IMR-90 (cell line): ENCODE results near the gene RBBP8NL. TPM values are rescaled to one million over a fixed set of nuclear protein-coding genes. Genes with fewer than 3 reads are reported as not detected.

ENCODE experiments used
- ATAC-seq: fragments of 200-7000 bp; cut with Tn5 transposase; 2 replicates; pipeline ENCODE4 v1.9.1; 2020; ENCODE audit warnings: low read depth, mild to moderate bottlenecking, moderate library complexity
- BruUV-seq: library from RNA; stranded (reverse); fragments of 400-500 nt; replicated peaks from 2 replicates; lab custom pipeline; 2021; lab: Mats Ljungman, UMichigan
- CTCF ChIA-PET: fragments of 300-600 bp; formaldehyde crosslinking; extraction: SDS; loops from one replicate; lab custom pipeline; 2021; ENCODE audit warnings: antibody characterized with exemption; lab: Yijun Ruan, JAX
- POLR2A ChIA-PET: fragments of 300-600 bp; sonication (Branson Sonifier 250); formaldehyde crosslinking; loops from one replicate; lab custom pipeline; 2022; ENCODE audit warnings: antibody characterized with exemption; ENCODE audit not compliant: unreplicated experiment; lab: Charles Lee
- DNase-seq: peaks from one replicate; pipeline ENCODE4 v3.0.0; 2013
- H2AFZ ChIP-seq: replicated peaks from 2 replicates; pipeline ENCODE3; 2013; ENCODE audit warnings: low read length, mild to moderate bottlenecking; ENCODE audit not compliant: poor library complexity
- H2AK5ac ChIP-seq: 2 replicates; pipeline ENCODE4 v1.6.1; 2013; ENCODE audit warnings: low read depth, low read length, inconsistent platforms
- H2AK9ac ChIP-seq: replicated peaks from 2 replicates; pipeline ENCODE3; 2013; ENCODE audit warnings: mild to moderate bottlenecking, low read depth, low read length, moderate library complexity; ENCODE audit not compliant: poor library complexity
- H2BK120ac ChIP-seq: 2 replicates; pipeline ENCODE4 v1.6.1; 2013; ENCODE audit warnings: low read depth, low read length, inconsistent platforms
- H2BK15ac ChIP-seq: 3 replicates; pipeline ENCODE4 v1.6.1; 2013; ENCODE audit warnings: low read depth, low read length, inconsistent platforms
- H2BK20ac ChIP-seq: 2 replicates; pipeline ENCODE4 v1.6.1; 2013; ENCODE audit warnings: low read depth, mild to moderate bottlenecking, inconsistent platforms, low read length, moderate library complexity
- H2BK5ac ChIP-seq: 2 replicates; pipeline ENCODE4 v1.6.1; 2013; ENCODE audit warnings: mild to moderate bottlenecking, low read depth, low read length, inconsistent platforms; ENCODE audit not compliant: poor library complexity, severe bottlenecking
- H3K14ac ChIP-seq: replicated peaks from 2 replicates; pipeline ENCODE4 v1.6.1; 2013; ENCODE audit warnings: low read depth, low read length, inconsistent platforms
- H3K18ac ChIP-seq: 2 replicates; pipeline ENCODE4 v1.6.1; 2013; ENCODE audit warnings: low read depth, low read length, control low read depth
- H3K23ac ChIP-seq: 2 replicates; pipeline ENCODE4 v1.6.1; 2013; ENCODE audit warnings: low read depth, low read length, inconsistent platforms
- H3K27ac ChIP-seq: 2 replicates; pipeline ENCODE4 v1.5.1; 2013; ENCODE audit warnings: mild to moderate bottlenecking, control low read depth, low read length; ENCODE audit not compliant: insufficient read depth
- H3K27me3 ChIP-seq: 2 replicates; pipeline ENCODE4 v1.6.1; 2013; ENCODE audit warnings: low read length; ENCODE audit not compliant: control insufficient read depth, insufficient read depth
- H3K36me3 ChIP-seq: 2 replicates; pipeline ENCODE4 v1.6.1; 2013; ENCODE audit warnings: low read length, mixed read lengths; ENCODE audit not compliant: control insufficient read depth, insufficient read depth
- H3K4ac ChIP-seq: 2 replicates; pipeline ENCODE4 v1.6.1; 2013; ENCODE audit warnings: low read depth, low read length, inconsistent platforms
- H3K4me1 ChIP-seq: 2 replicates; pipeline ENCODE4 v1.6.1; 2013; ENCODE audit warnings: low read length, mixed read lengths; ENCODE audit not compliant: control insufficient read depth, insufficient read depth
- H3K4me2 ChIP-seq: 2 replicates; pipeline ENCODE4 v1.6.1; 2013; ENCODE audit warnings: low read depth, mild to moderate bottlenecking, control low read depth, low read length, moderate library complexity
- H3K4me3 ChIP-seq: 2 replicates; pipeline ENCODE4 v1.5.1; 2013; ENCODE audit warnings: low read depth, mild to moderate bottlenecking, control low read depth, low read length, moderate library complexity; ENCODE audit not compliant: insufficient read depth
- H3K56ac ChIP-seq: 2 replicates; pipeline ENCODE4 v1.6.1; 2013; ENCODE audit warnings: low read length, inconsistent platforms; ENCODE audit not compliant: insufficient read depth; ENCODE audit errors: extremely low read depth
- H3K79me1 ChIP-seq, 2 experiments: 2 replicates each; pipeline ENCODE4 v1.6.1; 2013; ENCODE audit warnings: low read length in 2 of 2, inconsistent platforms in 1 of 2, low read depth in 1 of 2
- H3K9ac ChIP-seq: 2 replicates; pipeline ENCODE4 v1.6.1; 2013; ENCODE audit warnings: low read depth, low read length, control low read depth
- H3K9me1 ChIP-seq: 2 replicates; pipeline ENCODE4 v1.6.1; 2013; ENCODE audit warnings: low read length, inconsistent platforms; ENCODE audit not compliant: insufficient read depth
- H3K9me3 ChIP-seq: 2 replicates; pipeline ENCODE4 v1.6.1; 2013; ENCODE audit warnings: low read length; ENCODE audit not compliant: control insufficient read depth, insufficient read depth
- H4K20me1 ChIP-seq: 2 replicates; pipeline ENCODE4 v1.6.1; 2013; ENCODE audit warnings: low read length, inconsistent platforms; ENCODE audit not compliant: insufficient read depth
- H4K5ac ChIP-seq: 2 replicates; pipeline ENCODE4 v1.6.1; 2013; ENCODE audit warnings: mild to moderate bottlenecking, low read depth, low read length, control low read depth
- H4K8ac ChIP-seq, 2 experiments: 2 replicates each; pipeline ENCODE4 v1.6.1; 2013; ENCODE audit warnings: low read depth in 2 of 2, low read length in 2 of 2, control low read depth in 1 of 2, inconsistent platforms in 1 of 2
- H4K91ac ChIP-seq: 2 replicates; pipeline ENCODE4 v1.6.1; 2013; ENCODE audit warnings: low read depth, low read length, inconsistent platforms; ENCODE audit not compliant: insufficient read depth
- BHLHE40 ChIP-seq: fragments of 150-350 bp; IDR thresholded peaks from 2 replicates; pipeline ENCODE4 v1.6.1; 2016; ENCODE audit warnings: mild to moderate bottlenecking, low read depth, low read length
- CHD1 ChIP-seq: IDR thresholded peaks from 2 replicates; pipeline ENCODE4 v1.6.1; 2012; ENCODE audit warnings: low read depth, low read length, improper control_type of control experiment
- FOS ChIP-seq: fragments of 150-350 bp; IDR thresholded peaks from 2 replicates; pipeline ENCODE4 v1.6.1; 2016; ENCODE audit warnings: low read depth, low read length
- MAFK ChIP-seq: IDR thresholded peaks from 2 replicates; pipeline ENCODE4 v1.6.1; 2012; ENCODE audit warnings: low read depth, low read length, improper control_type of control experiment
- MAZ ChIP-seq: IDR thresholded peaks from 2 replicates; pipeline ENCODE4 v1.6.1; 2012; ENCODE audit warnings: low read depth, mild to moderate bottlenecking, low read length, improper control_type of control experiment, moderate library complexity, borderline replicate concordance
- MXI1 ChIP-seq: IDR thresholded peaks from 2 replicates; pipeline ENCODE4 v1.6.1; 2012; ENCODE audit warnings: low read depth, mild to moderate bottlenecking, low read length, moderate library complexity, borderline replicate concordance
- NFE2L2 ChIP-seq: fragments of 150-350 bp; IDR thresholded peaks from 2 replicates; pipeline ENCODE4 v1.6.1; 2016; ENCODE audit warnings: low read depth, mild to moderate bottlenecking, low read length
- POLR2A ChIP-seq: IDR thresholded peaks from 2 replicates; pipeline ENCODE4 v1.6.1; 2012; ENCODE audit warnings: mild to moderate bottlenecking, low read depth, low read length
- RFX5 ChIP-seq: IDR thresholded peaks from 2 replicates; pipeline ENCODE4 v1.8.0; 2012; ENCODE audit warnings: low read depth, mild to moderate bottlenecking, low read length, moderate library complexity
- SMC3 ChIP-seq: fragments of 150-350 bp; IDR thresholded peaks from 2 replicates; pipeline ENCODE4 v1.6.1; 2016; ENCODE audit warnings: low read depth, mild to moderate bottlenecking, antibody characterized with exemption, low read length, moderate library complexity
- WGBS, 2 experiments: methylation state at CpG; one replicate each; pipeline versions ENCODE4 v1.1.5 to v1.1.7; 2013; ENCODE audit warnings: missing lambda C conversion rate in 2 of 2; ENCODE audit not compliant: insufficient read length in 1 of 2; ENCODE audit errors: extremely low coverage in 2 of 2; 5-methylcytosine and 5-hydroxymethylcytosine counted together
- dilution Hi-C: fragments of 300-500 bp; cut with HindIII; formaldehyde crosslinking; loops from one replicate; pipeline ENCODE4 v1.14.3; 2018; ENCODE audit warnings: low sequenced_read_pairs; ENCODE audit not compliant: unreplicated experiment
- in situ Hi-C: fragments of 300-500 bp; cut with MboI; formaldehyde crosslinking; loops from 3 replicates; pipeline ENCODE4 v1.14.3; 2019; ENCODE audit warnings: low sequenced_read_pairs, inconsistent platforms, mixed read lengths
- intact Hi-C: fragments of 100-400 bp; cut with micrococcal nuclease; formaldehyde crosslinking; loops from 2 replicates; pipeline ENCODE4 v1.10.0; 2022
- polyA plus RNA-seq, 3 experiments: library from polyadenylated mRNA; depleted of rRNA; stranded (reverse); fragments of >200 nt; gene quantifications; 2 replicates each; pipeline ENCODE4 v1.2.3, GENCODE V29; 2012; ENCODE audit warnings: low replicate concordance in 1 of 3
- total RNA-seq: library from RNA; depleted of rRNA; stranded (reverse); fragments of >200 nt; gene quantifications from 2 replicates; pipeline ENCODE4 v1.2.3, GENCODE V29; 2012
- TF ChIP-seq, protein P1 (sequence below): conservative IDR thresholded peaks from 2 replicates; pipeline ENCODE4 v1.5.1; 2012; ENCODE audit warnings: mild to moderate bottlenecking, low read depth, low read length, improper control_type of control experiment

RBBP8NL gene
- total and polyA plus RNA-seq, 2 of the 4 experiments (the other 2 are of a cell fraction), result not detected

DNA sequence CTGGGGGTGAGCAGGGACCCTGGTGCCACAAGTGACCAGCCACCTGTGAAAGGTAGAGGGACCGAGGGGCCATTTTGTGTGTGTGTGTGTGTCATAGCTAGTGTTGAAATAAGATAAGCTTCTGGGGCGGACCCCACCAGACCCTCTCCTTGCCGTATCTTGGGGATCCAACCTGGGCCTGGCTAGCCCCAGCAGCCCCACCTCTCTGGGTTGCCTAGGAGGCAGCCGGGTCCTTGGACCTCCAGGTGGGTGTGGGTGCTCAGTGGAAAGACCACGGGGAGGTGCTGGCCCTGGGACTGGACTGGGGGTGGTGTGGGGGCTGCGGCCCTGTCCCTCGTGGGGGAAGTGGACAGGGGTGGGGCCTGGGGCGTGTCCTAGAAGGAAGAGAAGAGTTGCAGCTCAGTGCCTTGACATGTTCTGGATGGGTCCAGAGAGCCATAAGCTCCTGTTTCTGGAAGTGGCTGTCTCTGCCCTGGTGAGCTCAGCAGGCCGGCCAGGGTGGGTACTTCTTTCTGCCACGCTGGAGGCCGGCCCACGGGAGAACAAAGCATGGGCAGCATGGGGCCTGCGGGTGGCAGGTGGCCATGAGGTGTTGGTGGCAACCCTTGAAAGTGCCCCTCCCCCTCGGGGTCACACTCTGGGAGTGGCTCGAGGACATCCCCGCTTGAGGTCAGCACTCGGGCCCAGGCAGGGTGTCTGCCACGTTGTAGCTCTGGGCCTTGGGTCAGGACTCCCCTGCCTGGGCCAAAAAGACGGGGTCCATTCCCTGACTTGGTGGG is 8.4 kb downstream of the RBBP8NL start (continued):
- TF ChIP-seq POLR2A, result no peak

DNA sequence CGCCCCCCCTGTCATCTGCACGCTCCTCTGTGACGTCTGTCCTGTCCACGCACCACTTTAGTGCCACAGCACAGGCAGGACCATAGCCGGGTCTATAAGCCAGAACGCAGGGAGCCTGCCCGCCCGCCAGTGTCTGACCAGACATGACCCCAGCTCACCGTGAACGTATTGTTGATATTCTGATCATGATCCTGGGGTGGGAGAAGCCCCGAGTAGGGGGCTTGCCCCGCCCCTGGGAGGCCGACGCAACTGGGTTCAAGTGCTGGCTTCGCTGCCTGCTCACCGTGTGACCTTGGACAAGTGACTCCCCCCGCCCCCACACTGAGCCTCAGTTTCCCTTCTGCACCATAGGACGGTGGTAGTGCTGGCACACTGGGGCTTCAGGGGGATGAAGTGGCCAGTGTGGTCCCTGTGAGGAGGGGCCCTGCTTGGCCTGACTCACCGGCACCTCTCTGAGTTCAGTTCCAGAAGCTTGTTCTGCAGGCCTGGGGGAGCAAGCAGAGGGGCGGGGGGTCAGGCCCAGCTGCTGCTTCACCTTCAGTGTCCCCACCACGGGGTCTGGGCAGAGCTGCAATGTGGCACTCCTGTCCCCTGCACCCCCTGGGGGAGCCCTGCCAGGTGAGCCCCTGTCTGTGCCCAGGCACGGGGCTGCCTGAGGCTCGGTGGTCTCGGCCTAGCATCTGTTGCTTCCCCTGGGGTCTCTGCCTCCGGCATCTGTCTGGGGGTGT is 9.2 kb downstream of the RBBP8NL start:
- Histone ChIP-seq H3K36me3 (no peaks in the 10 kb centered on the region), H3K23ac (no peak overlapping the region), H3K9me3 (no peaks in the 10 kb centered on the region), H2AFZ (no peak overlapping the region), H4K91ac (no peak overlapping the region), H3K56ac (no peak overlapping the region), H2BK20ac (no peak overlapping the region), H3K4me1 (no peaks in the 10 kb centered on the region), H3K79me1 (no peaks in the 10 kb centered on the region), H2BK15ac (no peak overlapping the region), H4K20me1 (no peaks in the 10 kb centered on the region; the same call in 1 of the 2 replicates), H3K18ac (no peak overlapping the region), H2AK5ac (no peak overlapping the region), H4K5ac (no peak overlapping the region), H3K27ac (no peak overlapping the region), H3K9ac (no peak overlapping the region), H2BK5ac (no peak overlapping the region), H3K4ac (no peak overlapping the region), H3K4me3 (no peak overlapping the region), H2AK9ac (no peak overlapping the region), H3K4me2 (no peak overlapping the region), H2BK120ac (no peak overlapping the region), H3K9me1 (peaks cover 6% of the 10 kb centered on the region; the same call in 1 of the 2 replicates), H3K14ac (no peak overlapping the region), H3K27me3 (peaks cover 9% of the 10 kb centered on the region; the same call in 1 of the 2 replicates), H4K8ac (no peak overlapping the region)
- CTCF ChIA-PET, result no interaction called here
- in situ Hi-C loops, result no loop called here
- 56% methylated on average over 3 of the region's 25 CpGs; no CpG with 5 or more reads in 1 of the 2 experiments for WGBS, 2 experiments
- no peak for DNase-seq
- POLR2A ChIA-PET, result no interaction called here
- no peak for TF ChIP-seq MXI1
- no peak for TF ChIP-seq MAFK
- no peak for TF ChIP-seq NFE2L2
- TF ChIP-seq BHLHE40, result no peak
- no peak for TF ChIP-seq SMC3
- TF ChIP-seq FOS, result no peak
- TF ChIP-seq CHD1, result no peak
- no peak for TF ChIP-seq RFX5
- TF ChIP-seq, protein P1, sequence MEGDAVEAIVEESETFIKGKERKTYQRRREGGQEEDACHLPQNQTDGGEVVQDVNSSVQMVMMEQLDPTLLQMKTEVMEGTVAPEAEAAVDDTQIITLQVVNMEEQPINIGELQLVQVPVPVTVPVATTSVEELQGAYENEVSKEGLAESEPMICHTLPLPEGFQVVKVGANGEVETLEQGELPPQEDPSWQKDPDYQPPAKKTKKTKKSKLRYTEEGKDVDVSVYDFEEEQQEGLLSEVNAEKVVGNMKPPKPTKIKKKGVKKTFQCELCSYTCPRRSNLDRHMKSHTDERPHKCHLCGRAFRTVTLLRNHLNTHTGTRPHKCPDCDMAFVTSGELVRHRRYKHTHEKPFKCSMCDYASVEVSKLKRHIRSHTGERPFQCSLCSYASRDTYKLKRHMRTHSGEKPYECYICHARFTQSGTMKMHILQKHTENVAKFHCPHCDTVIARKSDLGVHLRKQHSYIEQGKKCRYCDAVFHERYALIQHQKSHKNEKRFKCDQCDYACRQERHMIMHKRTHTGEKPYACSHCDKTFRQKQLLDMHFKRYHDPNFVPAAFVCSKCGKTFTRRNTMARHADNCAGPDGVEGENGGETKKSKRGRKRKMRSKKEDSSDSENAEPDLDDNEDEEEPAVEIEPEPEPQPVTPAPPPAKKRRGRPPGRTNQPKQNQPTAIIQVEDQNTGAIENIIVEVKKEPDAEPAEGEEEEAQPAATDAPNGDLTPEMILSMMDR, result no peak
- TF ChIP-seq MAZ, result no peak
- ATAC-seq, result no peak
- intact Hi-C loops, result no loop called here
- no TSS peak for BruUV-seq
- dilution Hi-C loops, result no loop called here
